ENCODE results near the gene NEURL1B.

DNA sequence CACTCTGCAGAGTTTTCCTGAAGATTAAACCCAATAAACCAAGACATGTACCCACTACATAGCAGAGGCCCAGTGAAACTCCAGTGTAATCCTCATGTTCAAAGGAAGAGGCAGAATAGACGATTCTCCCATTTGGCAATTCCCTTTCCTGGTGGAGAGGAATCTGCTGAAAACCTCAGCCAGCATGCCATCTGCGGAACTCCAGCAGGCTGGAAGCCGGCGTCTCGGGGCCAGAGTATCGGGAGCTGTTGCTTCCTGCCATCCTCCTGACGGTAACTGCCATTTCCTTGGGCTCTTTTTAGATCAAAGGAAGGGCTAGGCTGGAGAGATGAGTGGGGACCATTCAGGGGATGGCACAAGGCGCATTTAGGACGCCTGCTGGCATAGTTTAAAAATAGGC is 20.5 kb downstream of the NEURL1B start:
- TF ChIP-seq CTCF (IDR thresholded peaks at IDR 0.05), result no peak
- no peak for TF ChIP-seq POLR2A (IDR thresholded peaks at IDR 0.05)
- TF ChIP-seq EP300 (IDR thresholded peaks at IDR 0.05), result no peak

Data from tibial nerve (tissue), 4 donors.